ENCODE data around the gene PARD3B.

The PARD3B gene

DNA sequence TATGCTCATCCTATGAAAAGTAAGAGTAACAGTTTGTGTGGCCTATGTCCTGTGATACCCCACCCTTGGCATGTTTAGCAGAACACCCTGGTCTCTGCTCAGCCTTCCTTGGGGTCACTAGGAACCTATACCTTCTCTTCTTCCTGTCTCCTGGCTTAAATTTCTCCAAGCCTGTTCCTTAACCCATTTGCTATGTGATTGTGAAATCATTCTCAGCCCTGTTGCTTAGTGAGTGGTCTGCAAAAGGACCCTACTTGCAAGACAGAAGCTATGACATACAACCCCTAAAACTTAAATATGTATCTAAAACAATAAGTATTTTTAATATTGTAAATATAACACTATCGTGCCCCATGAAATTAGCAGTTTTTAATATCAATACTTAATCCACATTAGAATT, 524.7 kb downstream of the PARD3B start:
- TF ChIP-seq CTCF (IDR thresholded peaks at IDR 0.05; ENCODE audit: control insufficient read depth, extremely low read depth, insufficient read depth): no peak
- no peak for DNase-seq (ENCODE audit: low read depth)
- no peak overlapping the region for H3K4me3 ChIP-seq (ENCODE audit: low read depth, low read length)

DNA sequence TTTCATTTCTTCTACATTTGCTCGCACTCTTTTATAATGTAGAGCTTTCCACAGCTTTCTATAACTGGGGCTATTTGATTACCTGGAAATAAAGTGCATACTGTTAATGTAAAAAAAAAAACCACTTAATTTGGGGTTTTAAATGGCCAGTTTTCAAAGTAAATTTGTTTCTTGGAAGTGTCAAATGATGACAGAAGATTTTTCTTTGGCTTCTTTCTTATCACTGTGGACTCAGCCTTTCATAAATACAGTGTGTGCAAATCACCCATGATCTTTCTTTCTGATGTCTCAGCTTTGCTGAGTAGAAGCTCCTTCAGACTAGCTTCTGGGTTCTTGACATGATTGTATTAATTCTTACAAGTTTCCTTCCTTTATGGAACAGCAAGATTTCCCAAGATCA, 525.6 kb downstream of the PARD3B start:
- no peak for TF ChIP-seq CTCF (IDR thresholded peaks at IDR 0.05; ENCODE audit: control insufficient read depth, extremely low read depth, insufficient read depth)
- H3K4me3 ChIP-seq (ENCODE audit: low read depth, low read length): no peak overlapping the region
- DNase-seq (ENCODE audit: low read depth): no peak

DNA sequence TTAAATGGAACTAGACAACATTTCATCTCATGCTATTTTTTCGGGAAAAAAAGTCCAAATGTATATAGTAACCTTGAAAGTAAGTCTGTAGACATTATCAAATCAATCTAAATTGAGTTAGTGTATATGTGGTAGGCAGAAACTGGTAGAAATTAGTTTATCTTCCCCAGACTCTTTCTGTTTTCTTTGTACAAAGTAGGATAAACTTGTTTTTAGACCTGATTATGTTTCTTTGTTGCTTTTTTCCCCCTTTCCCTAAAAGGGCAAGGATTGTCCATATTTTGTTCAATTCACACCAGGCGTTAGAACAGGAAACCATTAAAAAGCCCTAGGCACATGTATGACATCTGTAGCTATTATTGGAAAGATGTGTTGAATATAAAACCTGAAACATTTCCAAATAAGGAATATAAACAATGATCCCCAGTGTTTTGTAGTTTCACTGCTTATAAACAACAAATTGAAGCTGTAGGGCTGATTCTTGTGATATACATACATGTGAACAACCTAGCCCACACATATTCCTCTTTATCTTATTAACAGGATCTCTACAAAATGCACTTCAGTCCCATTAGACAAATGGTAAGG, 528.3 kb downstream of the PARD3B start:
- no peak overlapping the region for H3K4me3 ChIP-seq (ENCODE audit: low read depth, low read length)
- DNase-seq (ENCODE audit: low read depth): no peak
- no peak for TF ChIP-seq CTCF (IDR thresholded peaks at IDR 0.05; ENCODE audit: control insufficient read depth, extremely low read depth, insufficient read depth)

DNA sequence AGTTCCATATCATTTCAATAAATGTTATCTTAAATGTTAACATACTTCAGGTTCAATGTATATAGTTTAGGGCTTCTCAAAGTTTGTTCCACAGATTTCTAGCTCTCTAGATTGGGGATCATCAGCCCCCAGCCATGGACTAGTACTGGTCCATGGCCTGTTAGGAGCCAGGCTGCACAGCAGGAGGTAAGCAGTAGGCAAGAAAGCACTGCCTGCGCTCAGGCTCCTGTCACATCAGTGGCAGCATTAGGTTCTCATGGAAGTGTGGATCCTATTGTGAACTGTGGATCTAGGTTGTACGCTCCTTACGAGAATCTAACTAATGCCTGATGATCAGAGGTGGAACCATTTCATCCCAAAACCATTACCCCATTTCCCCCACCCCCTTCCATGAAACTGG, 531.1 kb downstream of the PARD3B start:
- no peak for DNase-seq (ENCODE audit: low read depth)
- H3K4me3 ChIP-seq (ENCODE audit: low read depth, low read length): no peak overlapping the region
- TF ChIP-seq CTCF (IDR thresholded peaks at IDR 0.05; ENCODE audit: control insufficient read depth, extremely low read depth, insufficient read depth): no peak

- no peak overlapping the region for H3K4me3 ChIP-seq (ENCODE audit: low read depth, low read length)
- no peak for DNase-seq (ENCODE audit: low read depth)
- TF ChIP-seq CTCF (IDR thresholded peaks at IDR 0.05; ENCODE audit: control insufficient read depth, extremely low read depth, insufficient read depth): no peak
Measured at GRCh38 chr2:205077159-205077558, 531.9 kb downstream of the PARD3B start.

- H3K4me3 ChIP-seq (ENCODE audit: low read depth, low read length): no peak overlapping the region
- TF ChIP-seq CTCF (IDR thresholded peaks at IDR 0.05; ENCODE audit: control insufficient read depth, extremely low read depth, insufficient read depth): no peak
- DNase-seq (ENCODE audit: low read depth): no peak
Measured at GRCh38 chr2:205078762-205079161, 533.5 kb downstream of the PARD3B start.

DNA sequence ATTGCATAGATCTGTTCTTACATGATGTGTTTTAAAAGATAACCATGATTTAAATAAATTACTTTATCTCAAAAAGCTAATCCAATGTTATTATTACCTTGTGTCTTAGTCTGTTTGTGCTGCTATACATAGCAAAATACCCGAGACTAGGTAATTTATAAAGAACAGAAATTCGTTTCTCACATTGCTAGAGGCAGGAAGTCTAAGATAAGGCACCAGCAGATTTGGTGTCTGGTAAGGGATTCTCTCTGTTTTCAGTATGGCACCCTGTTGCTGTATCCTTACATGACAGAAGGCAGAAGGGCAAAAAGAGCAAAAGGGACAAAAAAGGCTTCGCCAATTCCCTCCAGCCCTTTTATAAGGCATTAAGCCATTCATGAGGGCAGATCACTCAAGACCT, 533.9 kb downstream of the PARD3B start:
- DNase-seq (ENCODE audit: low read depth): no peak

More for the DNA sequence above, 533.9 kb downstream of the PARD3B start:
- no peak for TF ChIP-seq CTCF (IDR thresholded peaks at IDR 0.05; ENCODE audit: control insufficient read depth, extremely low read depth, insufficient read depth)
- H3K4me3 ChIP-seq (ENCODE audit: low read depth, low read length): no peak overlapping the region
